ENCODE results near the gene CDHR1. TPM values are rescaled to one million over a fixed set of nuclear protein-coding genes. Genes with fewer than 3 reads are reported as not detected.

Gene CDHR1
- total RNA-seq, 1 donor from 2014 or later, result 19.8 TPM

DNA sequence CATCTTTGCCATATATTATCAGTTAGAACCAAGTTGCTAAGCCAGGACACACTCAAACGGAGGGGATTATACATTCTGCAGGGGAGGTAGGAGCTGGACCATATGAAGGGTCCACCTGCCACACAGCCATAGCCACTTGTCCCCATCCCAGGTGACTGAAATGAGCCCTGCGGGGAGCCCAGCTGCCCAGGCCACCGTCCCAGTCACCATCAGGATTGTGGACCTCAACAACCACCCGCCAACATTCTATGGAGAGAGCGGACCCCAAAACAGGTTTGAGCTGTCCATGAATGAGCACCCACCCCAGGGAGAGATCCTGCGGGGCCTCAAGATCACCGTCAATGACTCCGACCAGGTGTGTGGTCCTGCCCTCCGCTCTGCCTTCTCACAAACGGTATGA, 13.7 kb downstream of the CDHR1 start:
- DNase-seq (ENCODE audit: low read depth, low spot score), result no peak
- TF ChIP-seq CTCF (conservative IDR thresholded peaks at IDR 0.05), result no peak
- no peak overlapping the region for H3K27ac Mint-ChIP-seq (ENCODE audit: unreplicated experiment)
- no peaks in the 10 kb centered on the region for H3K9me3 Mint-ChIP-seq
- H3K4me3 Mint-ChIP-seq, result no peak overlapping the region
- H3K36me3 Mint-ChIP-seq (ENCODE audit: low read depth), result peaks cover 2% of the 10 kb centered on the region
- no peaks in the 10 kb centered on the region for H3K27me3 Mint-ChIP-seq (ENCODE audit: low read depth)
- no peaks in the 10 kb centered on the region for H3K4me1 Mint-ChIP-seq

DNA sequence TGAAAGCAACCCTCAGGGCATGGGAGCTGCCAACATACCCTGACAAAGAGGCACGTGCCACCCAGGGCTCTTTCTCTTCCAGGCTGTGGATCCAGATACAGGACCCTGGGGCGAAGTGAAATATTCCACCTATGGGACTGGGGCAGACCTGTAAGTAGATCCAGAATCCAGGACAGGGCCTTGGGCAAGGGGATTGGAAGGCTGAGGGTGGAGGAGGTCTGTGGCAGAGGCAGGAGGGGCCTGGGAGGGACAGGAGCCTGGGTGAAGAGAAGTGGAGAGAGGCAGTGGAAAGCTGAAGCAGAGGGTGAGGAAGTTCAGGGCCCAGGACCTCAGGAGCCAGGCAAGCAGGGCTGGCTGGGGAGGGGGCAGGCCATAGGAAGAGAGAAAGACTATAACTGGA, 17.2 kb downstream of the CDHR1 start:
- Mint-ChIP-seq H3K4me3 (no peak overlapping the region), H3K27me3 (ENCODE audit: low read depth) (no peaks in the 10 kb centered on the region), H3K4me1 (no peaks in the 10 kb centered on the region), H3K9me3 (peaks cover 2% of the 10 kb centered on the region), H3K27ac (ENCODE audit: unreplicated experiment) (peak overlapping the region; percentile 47), H3K36me3 (ENCODE audit: low read depth) (peaks cover 5% of the 10 kb centered on the region)
- no peak for TF ChIP-seq CTCF (conservative IDR thresholded peaks at IDR 0.05)
- DNase-seq (ENCODE audit: low read depth, low spot score), result no peak

DNA sequence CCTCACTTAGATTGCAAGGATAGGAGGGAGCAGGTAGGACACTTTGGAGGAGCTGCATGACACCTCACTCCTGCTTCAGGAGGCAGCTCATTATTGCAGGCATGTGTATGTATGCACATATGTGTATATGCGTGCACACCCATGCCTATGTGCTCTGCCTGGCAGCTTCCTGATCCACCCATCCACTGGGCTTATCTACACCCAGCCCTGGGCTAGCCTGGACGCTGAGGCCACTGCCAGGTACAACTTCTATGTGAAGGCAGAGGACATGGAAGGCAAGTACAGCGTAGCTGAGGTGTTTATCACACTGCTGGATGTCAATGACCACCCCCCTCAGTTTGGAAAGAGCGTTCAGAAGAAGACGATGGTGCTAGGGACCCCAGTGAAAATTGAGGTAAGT, 17.7 kb downstream of the CDHR1 start:
- Mint-ChIP-seq H3K36me3 (ENCODE audit: low read depth) (peaks cover 5% of the 10 kb centered on the region), H3K4me3 (no peak overlapping the region), H3K27ac (ENCODE audit: unreplicated experiment) (no peak overlapping the region), H3K4me1 (no peaks in the 10 kb centered on the region), H3K9me3 (peaks cover 2% of the 10 kb centered on the region), H3K27me3 (ENCODE audit: low read depth) (no peaks in the 10 kb centered on the region)
- TF ChIP-seq CTCF (conservative IDR thresholded peaks at IDR 0.05), result no peak
- DNase-seq (ENCODE audit: low read depth, low spot score), result no peak

DNA sequence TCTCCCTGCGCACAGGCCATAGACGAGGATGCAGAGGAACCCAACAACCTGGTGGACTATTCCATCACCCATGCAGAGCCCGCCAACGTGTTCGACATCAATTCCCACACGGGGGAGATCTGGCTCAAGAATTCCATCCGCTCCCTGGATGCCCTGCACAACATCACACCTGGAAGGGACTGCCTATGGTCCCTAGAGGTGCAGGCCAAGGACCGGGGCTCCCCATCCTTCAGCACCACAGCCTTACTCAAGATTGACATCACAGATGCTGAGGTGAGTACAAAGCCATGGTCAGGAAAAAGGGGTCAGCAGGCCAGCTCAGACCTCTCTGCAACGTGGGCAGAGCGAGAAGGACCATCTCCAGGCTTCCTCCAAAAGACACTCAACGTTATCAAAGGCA, 18.7 kb downstream of the CDHR1 start:
- TF ChIP-seq CTCF (conservative IDR thresholded peaks at IDR 0.05), result no peak

DNA sequence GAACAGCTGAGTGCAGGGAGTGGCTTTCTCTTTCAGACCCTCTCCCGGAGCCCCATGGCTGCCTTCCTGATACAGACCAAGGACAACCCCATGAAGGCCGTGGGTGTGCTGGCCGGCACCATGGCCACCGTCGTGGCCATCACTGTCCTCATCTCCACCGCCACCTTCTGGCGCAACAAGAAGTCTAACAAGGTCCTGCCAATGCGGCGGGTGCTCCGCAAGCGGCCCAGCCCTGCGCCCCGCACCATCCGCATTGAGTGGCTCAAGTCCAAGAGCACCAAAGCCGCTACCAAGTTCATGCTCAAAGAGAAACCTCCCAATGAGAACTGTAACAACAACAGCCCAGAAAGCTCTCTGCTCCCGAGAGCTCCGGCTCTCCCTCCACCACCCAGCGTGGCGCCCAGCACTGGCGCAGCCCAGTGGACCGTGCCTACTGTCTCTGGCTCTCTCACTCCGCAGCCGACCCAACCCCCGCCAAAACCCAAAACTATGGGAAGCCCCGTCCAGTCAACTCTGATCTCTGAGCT, 19.8 kb downstream of the CDHR1 start:
- H3K36me3 Mint-ChIP-seq (ENCODE audit: low read depth), result peaks cover 5% of the 10 kb centered on the region
- H3K4me3 Mint-ChIP-seq, result no peak overlapping the region
- DNase-seq (ENCODE audit: low read depth, low spot score), result no peak
- no peak overlapping the region for H3K27ac Mint-ChIP-seq (ENCODE audit: unreplicated experiment)
- H3K9me3 Mint-ChIP-seq, result peaks cover 2% of the 10 kb centered on the region
- no peaks in the 10 kb centered on the region for H3K4me1 Mint-ChIP-seq
- no peaks in the 10 kb centered on the region for H3K27me3 Mint-ChIP-seq (ENCODE audit: low read depth)
- TF ChIP-seq CTCF (conservative IDR thresholded peaks at IDR 0.05), result no peak

More for the DNA sequence above, 18.7 kb downstream of the CDHR1 start:
- no peak overlapping the region for H3K4me3 Mint-ChIP-seq
- peaks cover 5% of the 10 kb centered on the region for H3K36me3 Mint-ChIP-seq (ENCODE audit: low read depth)
- DNase-seq (ENCODE audit: low read depth, low spot score), result no peak
- no peak overlapping the region for H3K27ac Mint-ChIP-seq (ENCODE audit: unreplicated experiment)
- H3K9me3 Mint-ChIP-seq, result peaks cover 2% of the 10 kb centered on the region
- no peaks in the 10 kb centered on the region for H3K27me3 Mint-ChIP-seq (ENCODE audit: low read depth)
- H3K4me1 Mint-ChIP-seq, result no peaks in the 10 kb centered on the region
